NCI-H2171 treated with DMSO at 0.1 percent for 48 hours (cell line): ENCODE data around the gene EHMT1.
A peak's percentile ranks its signal among the peaks of the same experiment; 100 is the strongest.
"Not testable (repeated sequence)": the region's sequence is repeated elsewhere in the genome, so short reads cannot be mapped to it uniquely, and the experiment has no call there.

Experiments used
- DNase-seq: peaks from one replicate; lab custom pipeline; 2025; lab: John Stamatoyannopoulos, UW

Gene EHMT1

DNA sequence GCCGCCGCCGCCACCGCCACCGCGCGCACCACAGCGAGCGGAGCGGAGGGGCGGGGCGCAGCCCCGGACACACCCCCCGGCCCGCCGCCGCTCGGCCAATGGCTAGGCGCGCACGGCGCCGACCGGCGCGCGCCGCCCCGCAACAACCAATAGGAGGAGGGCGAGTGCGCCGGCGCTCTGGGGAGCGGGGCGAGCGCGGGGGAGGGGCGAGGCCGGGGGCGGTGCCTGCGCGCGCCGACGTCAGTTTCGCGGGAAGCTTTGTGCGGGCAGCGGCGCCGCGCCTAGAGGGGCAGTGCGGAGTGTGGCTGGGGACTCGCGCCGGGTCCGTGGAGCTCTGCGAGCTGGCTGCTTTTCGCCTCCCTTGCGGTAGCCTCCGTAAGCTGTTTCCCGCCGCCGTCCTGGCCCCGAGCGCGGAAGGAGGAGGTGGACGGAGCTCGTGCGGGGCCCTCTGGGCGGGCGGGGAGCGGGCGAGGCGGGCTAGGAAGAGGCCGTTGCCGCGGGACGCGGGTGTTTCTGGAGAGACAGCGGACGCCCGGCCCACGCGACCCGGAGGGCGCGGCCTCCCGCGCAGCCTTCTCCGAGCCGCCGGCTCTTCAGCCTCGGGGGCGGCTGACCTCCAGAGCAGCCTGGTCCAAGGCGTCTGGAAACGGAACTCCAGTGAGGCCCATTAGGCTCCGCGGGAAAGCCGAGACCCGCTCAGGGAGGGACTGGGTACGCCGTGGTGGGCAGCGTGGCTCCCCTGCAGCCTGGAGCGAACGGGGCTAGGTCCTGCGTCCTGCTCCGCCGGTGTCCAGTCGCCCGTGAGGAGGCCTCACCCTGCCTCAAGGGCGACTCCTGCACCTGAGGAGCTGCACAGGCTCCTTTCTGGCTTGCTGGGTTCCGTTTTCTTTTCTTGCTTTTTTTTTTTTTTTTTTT, 28.1 kb upstream of the EHMT1 start, which contains the start of gene ZMYND19:
ZMYND19 (minus strand) TSS at position 44 of the 915 bp plus-strand sequence. CDS start 249 bp downstream, outside the sequence.
- peak; percentile 89 for DNase-seq

DNA sequence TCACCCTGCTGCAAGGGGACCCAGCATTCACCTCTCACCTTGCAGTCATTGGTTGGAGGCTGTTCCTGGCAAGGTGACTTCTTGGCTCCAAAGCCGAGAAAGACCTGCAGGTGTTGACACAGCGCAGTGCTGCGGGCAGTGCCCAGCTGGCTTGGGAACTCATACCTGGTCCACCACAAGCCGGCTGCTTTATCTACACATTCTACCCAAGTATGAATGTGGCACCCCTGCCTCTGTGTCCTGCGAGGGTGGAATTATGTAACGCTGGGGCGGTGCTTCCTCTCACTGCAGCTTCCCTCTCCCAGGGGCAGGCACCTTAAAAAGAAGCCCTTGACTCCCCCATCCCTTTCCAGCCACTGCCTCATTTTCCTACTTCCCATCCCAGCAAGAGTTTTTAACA, 26.0 kb upstream of the EHMT1 start:
- no peak for DNase-seq

DNA sequence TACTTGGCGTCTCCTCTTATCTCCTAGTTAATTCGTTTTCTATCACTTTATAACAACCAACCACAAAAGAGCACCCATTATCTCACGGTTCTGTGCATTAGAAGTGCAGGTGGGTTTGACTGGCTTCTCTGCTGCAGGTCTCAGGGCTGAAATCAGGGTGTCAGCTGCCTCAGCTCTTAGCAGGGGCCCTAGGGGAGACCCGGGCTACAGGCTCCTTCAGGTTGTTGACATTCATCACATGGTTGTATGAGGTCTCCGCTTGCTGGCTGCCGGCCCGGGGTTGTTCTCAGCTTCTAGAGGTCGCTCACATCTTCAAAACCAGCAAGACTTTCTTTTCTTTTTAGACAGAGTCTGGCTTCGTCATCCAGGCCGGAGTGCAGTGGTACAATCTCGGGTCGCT, 25.6 kb upstream of the EHMT1 start:
- no peak for DNase-seq

DNA sequence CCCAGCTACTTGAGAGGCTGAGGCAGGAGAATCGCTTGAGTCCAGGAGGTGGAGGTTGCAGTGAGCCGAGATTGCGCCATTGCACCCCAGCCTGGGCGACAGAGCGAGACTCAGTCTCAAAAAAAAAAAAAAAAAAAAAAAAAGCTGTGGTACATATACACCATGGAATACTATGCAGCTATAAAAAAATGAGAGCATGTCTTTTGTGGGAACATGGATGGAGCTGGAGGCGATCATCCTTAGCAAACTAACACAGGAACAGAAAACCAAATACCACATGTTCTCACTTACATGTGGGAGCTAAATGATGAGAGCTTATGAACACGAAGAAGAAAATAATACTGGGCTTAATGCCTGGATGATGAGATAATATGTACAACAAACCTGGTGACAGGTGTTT, 22.2 kb upstream of the EHMT1 start:
- DNase-seq: not testable (repeated sequence)

DNA sequence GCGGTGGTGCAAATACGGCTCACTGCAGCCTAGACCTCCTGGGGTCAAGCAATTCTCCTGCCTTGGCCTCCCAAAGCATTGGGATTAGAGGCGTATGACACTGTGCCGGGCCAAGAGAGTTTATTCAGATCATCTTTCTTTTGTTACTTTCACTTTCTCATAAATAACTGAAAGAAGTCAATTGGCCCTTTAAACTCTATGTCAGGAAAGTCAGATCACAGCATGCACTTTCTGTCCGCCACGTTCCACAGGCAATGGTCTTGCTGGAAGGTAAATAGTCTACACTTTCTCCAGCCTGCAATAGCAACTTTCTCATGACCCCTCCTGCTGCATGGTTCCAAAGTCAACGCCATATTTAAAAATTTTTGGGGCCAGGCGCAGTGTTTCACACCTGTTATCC, 19.9 kb upstream of the EHMT1 start:
- DNase-seq: no peak

DNA sequence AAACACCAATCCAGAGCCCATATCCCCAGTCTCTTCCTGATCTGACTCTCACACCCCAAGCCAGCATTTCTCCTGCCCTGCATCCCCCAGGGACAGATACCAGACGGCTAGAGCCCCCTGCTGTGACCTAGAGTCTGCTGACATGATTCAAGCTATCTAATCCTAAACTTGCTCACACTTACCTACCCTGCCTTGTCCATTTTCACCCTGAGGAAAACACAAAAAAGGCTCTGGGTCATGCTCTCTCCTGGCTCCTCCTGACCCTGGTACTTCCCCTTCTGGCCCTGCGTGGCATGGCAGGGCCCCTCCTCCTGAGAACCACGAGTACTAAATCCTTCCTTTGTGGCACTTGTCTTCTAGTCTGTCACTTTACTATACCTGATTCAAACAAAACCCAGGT, 16.1 kb upstream of the EHMT1 start:
- DNase-seq: peak; percentile 63

DNA sequence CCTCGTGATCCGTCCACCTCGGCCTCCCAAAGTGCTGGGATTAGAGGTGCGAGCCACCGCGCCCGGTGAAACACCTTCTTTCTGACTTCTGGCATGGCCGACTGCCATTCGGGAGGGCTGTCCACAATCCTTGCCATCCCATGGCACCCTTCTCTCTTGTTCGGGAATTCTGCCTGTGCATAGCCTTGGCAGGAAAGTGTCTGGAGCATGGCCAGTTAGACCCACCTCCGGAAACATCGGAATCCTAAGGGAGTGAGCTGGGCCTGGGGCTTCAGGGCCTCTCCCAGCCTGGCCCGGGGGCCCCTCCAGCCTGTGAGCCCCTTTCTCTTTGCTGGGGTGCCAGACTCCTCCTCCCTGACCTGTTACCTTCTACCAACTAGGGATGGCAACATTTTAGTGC, 14.9 kb upstream of the EHMT1 start:
- DNase-seq: no peak

DNA sequence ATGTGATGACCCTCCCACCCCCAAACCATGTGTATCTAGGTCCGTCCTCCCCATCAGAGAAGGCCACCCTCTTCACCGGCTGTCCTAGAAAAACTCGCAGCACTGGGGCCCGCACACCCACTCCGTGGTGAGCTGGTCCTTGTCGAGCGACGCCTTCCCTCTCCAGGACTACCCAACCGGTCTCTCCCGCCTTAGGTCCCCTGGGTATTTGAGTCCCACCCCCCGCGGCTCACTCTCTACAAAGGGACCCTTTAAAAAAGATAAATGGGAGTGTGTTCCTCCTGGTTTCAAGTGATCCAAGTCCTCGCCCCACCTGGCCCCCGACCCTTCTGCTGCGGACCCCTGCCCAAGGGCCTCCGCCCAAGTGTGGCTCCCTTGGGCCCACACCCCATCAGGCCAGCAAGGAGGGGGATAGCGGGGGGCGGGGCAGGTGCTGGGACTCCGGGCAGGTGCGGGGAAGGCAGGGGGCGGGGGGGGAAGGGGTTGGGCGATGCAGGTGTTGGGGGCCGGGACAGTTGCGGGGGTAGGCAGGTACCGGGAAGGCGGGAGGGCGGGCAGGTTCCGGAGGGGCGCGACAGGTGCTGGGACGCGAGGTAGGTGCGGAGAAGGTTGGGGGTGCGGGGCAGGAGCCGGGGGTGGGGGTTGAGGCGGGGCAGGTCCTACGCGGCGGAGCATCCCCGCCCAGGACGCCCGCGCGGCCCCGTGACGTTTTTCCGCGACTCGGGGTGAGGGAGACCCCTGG, 14.3 kb upstream of the EHMT1 start:
- DNase-seq: no peak

DNA sequence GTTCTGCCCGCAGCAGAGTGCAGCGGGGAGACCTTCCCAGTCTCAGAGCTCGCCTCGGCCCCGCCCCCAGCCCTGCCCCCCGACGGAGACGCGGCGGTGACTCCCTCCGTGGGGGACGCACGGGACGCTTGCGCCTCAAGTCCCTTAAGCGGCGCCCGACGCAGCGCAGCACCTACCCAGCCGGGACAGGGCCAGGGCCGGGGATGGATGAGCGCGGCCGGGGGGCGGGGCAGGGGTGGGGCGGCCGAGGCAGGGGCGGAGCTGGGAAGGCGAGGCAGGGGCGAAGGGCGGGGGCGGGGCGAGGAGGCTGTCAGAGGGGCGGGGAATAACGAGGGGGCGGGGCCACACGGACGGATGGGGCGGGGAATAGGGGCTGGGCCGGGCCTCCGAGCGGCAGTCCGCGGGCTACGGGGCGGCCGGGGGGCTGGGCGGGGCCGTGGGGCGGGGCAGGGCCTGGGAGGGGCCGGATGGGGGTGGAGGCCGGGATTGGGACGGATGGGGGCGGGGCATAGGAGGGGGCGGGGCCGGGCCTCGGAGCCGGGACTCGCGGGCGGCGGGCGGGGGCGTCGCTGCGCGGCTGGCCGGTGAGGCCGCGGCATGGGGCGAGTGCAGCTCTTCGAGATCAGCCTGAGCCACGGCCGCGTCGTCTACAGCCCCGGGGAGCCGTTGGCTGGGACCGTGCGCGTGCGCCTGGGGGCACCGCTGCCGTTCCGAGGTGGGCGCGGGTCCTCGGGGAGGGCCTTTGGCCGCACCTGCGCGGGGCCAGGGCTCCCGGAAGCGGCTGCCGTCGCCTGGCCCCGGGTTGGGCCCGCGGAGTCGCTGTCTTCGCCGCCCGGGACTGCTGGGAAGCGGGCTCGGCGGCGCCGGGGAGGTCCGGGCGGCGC, 13.4 kb upstream of the EHMT1 start, which contains the start of gene ARRDC1:
ARRDC1 (plus strand) TSS at position 566 of the 884 bp plus-strand sequence; CDS start at position 598, 32 bp downstream.
- peak; percentile 89 for DNase-seq

DNA sequence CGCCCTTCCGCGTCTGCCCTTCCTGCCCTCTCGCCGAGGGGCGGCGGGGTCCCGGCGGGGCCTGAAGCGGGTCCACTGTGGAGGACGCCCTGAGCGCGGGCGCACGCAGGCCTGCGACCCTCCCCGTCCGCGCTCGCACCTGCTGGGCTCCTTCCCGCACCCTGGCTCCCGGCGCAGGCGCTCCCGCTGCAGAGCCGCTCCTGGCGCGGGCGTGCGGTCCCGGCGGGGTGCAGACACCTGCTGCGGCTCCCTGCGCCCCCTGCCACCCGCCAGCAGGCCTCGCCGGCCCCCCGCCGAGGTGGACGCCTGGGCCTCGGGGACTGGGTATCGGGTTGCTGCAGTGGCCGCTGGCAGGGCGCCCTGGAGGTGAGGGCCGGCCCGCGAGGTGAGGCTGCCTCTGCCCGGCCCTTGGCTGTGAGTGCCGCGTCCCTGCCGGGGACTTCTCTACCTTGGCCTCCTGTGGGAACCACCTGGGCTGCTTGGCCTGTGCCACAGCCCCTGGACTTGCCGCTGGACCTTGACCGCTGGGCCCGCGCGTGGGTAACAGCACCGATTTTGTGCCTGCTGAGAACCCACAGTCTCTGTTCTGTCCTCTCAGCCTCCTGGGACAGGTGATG, 12.7 kb upstream of the EHMT1 start:
- DNase-seq: peak; percentile 33

DNA sequence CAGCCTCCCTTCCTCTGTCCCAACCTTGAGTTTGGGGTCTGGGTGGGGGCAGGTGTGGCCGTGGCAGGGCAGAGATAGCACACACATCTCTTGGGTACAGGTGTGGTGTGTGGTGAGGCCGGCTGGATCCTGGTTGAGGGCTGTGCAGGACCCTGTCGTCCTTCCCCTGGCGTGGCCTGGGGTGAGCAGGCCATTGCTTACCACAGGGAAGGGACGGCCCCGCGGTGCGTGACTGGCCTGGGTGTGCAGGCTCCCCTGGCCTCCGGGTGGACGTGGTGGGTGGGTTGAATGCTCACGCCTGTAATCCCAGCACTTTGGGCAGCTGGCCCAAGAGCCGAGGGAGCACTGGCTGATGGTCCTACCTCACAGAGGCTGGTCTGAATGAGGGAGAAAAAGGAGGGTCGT, 12.1 kb upstream of the EHMT1 start:
- DNase-seq: no peak

DNA sequence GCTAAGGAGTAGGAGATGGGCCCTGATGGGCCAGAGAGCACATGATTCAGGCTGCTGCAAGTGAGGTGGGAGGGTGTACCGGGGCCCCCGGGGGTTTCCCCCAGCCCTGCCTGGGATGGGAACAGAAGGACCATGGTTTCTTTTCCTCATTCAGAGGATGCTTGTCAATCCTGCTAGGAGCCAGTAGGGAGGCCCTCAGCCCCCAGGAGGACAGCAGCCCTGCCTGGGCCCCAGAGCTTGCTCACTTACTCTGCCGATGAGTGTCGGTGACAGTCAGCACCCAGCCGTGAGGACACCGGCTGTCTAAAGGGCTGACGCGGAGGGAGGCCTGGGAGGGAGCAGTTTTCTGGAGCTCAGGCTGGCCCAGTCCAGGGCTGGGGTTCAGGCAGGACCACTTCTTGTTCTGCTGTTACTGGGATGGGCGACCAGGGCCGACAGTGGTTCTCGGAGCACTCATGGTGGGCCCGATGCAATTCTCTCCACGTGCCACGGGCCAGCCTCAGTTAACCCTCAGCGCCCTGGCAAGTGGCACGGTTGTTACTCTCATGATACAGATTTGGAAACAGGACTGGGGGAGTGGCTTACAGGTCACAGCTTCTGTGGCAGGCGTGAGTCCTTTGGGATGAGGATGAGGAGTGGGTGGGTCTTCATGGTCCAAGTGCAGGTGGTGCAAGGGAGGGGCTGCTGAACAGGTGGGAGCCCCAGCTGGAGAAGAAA, 11.5 kb upstream of the EHMT1 start:
- DNase-seq: no peak

DNA sequence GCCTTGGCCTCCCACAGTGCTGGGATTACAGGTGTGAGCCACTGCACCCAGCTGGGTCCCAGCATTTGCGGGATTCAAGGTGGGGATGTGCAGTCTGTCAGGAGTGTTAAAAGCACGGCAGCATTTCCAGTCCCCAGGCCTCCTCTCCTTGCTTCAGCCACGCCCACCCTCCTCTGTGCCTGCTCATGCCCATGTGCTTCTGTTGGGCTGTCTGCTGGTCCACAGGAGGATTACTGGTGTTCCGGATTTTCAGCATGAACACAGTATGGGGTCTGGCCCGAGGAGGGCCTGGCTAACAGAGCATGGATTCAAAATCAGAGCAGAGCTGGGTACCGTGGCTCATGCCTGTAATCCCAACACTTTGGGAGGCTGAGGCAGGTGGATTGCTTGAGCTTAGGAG, 7.9 kb upstream of the EHMT1 start:
- no peak for DNase-seq

DNA sequence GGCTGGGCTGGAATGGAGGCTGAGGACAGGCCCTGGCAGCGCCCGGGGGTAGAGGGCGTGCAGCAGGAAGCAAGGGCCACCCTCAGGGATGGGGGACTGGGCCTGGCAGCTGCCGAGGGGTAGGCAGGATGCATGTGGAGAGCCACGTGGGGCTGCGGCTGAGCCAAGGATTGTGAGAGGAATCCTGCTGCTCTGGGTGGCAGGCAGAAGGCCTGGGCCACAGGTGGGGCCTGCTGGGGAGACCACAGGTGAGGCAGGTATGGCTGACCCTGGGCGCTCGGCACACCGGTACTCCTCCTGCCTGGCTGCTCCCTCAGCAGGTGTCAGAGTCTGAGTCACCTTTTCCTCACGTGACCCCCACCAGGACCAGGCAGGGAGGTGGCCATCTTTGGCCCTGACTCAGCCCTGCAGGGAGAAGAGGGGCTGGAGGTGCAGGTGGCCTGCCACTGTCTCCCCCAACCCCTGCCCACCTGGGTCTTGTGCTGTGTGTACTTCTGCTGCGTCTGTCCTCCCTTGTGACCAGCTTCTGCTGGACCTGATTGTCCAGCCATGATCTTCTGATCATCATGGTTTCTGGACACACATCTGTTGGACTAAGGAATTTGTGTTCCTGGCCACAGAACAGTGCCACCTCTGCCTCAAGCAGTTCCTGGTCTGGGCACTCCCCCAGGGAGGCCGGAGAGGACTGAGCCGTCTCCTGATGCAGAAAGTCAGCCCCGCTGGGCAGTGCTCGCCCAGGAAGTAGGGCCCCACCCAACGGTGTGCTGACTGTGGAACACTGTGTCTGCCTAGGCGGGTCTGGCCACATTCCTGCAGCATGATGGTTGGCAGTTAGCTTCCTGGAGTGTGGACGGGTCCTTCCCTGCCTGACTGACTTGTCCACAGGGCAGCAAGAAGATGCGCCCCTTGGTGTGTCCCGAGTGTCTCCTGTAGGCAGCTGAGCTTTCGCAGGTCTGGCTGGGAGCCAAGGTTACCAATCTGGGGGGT, 6.9 kb upstream of the EHMT1 start:
- DNase-seq: peak; percentile 72

DNA sequence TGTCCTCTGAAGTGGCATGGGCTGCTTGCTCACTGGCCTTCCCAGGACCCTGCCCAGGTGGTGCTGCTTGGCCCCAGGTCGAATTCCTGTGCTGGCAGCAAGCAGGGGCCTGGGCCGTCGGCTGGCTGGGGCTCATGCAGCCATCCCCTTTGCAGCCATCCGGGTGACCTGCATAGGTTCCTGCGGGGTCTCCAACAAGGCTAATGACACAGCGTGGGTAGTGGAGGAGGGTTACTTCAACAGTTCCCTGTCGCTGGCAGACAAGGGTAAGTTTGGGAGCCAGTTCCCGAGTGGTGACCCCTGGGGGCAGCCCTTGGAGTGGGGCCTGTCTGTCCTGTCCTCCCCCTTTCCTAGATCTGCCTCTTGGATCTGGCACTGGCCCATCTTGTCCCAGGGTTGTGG, 6.1 kb upstream of the EHMT1 start:
- no peak for DNase-seq

DNA sequence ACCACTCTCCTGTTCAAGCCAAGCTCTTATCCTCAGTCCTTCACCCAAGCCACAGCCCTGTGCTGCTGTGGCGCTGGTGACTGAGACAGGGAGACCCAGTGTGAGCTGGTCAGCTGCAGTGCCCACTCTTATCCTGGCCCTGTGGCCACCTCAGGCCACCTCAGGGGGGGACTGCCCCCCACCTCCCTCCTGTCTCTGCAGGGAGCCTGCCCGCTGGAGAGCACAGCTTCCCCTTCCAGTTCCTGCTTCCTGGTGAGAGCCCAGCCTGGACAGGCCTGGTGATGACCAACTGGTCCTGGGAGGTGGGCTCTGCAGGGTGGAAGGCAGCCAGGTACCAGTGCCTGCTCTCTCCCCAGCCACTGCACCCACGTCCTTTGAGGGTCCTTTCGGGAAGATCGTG, 5.5 kb upstream of the EHMT1 start:
- DNase-seq: no peak

DNA sequence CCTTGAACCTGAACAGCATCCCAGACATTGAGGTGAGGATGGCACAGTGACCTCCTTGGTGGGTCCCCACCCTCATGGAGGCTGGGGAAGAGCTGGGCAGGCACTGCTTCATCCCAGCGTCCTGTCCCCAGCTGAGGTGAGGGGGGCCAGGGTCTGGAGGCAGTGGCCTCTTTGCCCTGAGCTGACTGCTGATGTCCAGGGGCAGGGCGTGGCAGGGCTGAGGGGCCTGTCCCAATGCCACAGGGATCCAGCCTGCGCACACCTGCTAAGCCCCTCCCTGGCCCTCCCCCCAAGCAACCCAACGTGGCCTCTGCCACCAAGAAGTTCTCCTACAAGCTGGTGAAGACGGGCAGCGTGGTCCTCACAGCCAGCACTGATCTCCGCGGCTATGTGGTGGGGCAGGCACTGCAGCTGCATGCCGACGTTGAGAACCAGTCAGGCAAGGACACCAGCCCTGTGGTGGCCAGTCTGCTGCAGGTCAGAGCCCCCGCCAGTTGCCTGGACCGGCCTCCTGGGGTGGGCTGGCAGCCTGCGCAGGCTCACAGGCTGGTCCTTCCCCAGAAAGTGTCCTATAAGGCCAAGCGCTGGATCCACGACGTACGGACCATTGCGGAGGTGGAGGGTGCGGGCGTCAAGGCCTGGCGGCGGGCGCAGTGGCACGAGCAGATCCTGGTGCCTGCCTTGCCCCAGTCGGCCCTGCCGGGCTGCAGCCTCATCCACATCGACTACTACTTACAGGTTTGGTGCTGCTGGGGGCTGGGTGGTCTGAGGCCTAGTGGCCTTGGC, 4.9 kb upstream of the EHMT1 start:
- no peak for DNase-seq

DNA sequence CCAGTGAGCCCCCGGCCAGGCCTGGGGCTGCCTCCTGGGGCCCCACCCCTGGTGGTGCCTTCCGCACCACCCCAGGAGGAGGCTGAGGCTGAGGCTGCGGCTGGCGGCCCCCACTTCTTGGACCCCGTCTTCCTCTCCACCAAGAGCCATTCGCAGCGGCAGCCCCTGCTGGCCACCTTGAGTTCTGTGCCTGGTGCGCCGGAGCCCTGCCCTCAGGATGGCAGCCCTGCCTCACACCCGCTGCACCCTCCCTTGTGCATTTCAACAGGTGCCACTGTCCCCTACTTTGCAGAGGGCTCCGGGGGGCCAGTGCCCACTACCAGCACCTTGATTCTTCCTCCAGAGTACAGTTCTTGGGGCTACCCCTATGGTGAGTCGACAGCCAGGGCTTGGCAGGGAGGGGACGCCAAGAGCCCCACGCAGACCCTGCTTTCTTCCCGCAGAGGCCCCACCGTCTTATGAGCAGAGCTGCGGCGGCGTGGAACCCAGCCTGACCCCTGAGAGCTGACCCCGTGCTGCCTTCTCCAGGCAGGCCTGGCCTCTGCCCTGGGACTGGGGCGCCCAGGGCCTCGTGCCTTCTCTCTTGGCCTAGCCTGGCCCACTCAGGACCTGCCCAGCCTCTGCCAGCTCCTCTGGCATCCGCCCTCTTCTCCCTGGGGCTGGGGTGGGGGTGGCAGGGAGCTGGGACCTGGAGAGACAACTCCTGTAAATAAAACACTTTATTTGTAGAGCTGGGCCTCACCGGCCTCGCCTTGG, 4.0 kb upstream of the EHMT1 start:
- no peak for DNase-seq
